ENCODE measurements around the gene SLC6A20. TPM values are rescaled to one million over a fixed set of nuclear protein-coding genes. Genes with fewer than 3 reads are reported as not detected.

Gene SLC6A20
- total RNA-seq, 2 experiments from 2014 or later, result not detected

DNA sequence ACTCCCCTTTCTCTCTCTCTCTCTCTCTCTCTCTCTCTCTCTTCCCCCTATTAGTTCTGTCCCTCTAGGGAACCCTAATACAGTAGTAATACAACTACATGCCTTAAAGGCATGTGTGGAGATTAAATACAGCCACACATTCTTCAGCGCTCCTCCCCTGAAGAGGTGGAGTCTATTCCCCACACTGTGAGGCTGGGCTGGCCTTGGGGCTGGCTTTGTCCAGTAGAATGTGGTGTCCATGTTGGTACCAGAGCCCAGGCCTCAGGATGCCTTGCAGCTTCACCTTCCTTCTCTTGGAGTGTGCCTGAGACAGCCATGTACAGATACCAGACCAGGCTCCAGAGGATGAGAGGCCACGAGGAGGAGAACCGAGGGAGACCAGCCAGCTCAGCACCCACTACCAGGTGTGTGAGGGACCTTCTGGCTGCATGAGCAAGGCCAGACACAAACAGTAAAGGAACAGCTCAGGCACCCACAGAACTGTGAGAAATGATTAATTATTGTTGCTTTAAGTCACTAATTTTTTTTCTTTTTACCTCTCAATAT lies 10.7 kb downstream of the SLC6A20 start:
- no peak overlapping the region for H3K4me2 ChIP-seq (ENCODE audit: low read length)
- peaks cover 8% of the 10 kb centered on the region; the same call in 1 of the 2 replicates for H3K9me3 ChIP-seq (ENCODE audit: low read length)
- ChIA-PET CTCF (ENCODE audit: unreplicated experiment) (no interaction called here), POLR2A (no interaction called here)
- no TSS peak for BruUV-seq (replicated peaks)
- DNase-seq (ENCODE audit: low spot score), result no peak
- no peak overlapping the region for H2AFZ ChIP-seq (ENCODE audit: low read length)
- TF ChIP-seq CTCF (conservative IDR thresholded peaks at IDR 0.05; ENCODE audit: low read length), result no peak
- H3K9me2 ChIP-seq (ENCODE audit: insufficient read depth, low read length), result no peaks in the 10 kb centered on the region
- H3K4me3 ChIP-seq (ENCODE audit: low read depth, low read length, poor library complexity, severe bottlenecking), result no peak overlapping the region
- H3K36me3 ChIP-seq (ENCODE audit: insufficient read depth, low read length), result no peaks in the 10 kb centered on the region
- intact Hi-C loops (cut with micrococcal nuclease; ENCODE audit: unreplicated experiment), result no loop called here
- H3K27ac ChIP-seq (ENCODE audit: low read depth, low read length, poor library complexity, severe bottlenecking), result no peak overlapping the region
- H4K20me1 ChIP-seq (ENCODE audit: insufficient read depth, low read length), result no peaks in the 10 kb centered on the region
- H3K4me1 ChIP-seq (ENCODE audit: insufficient read depth, low read length, poor library complexity, severe bottlenecking), result no peaks in the 10 kb centered on the region
- H3K79me2 ChIP-seq (ENCODE audit: insufficient read depth, low read depth, low read length), result no peaks in the 10 kb centered on the region

- H3K27ac ChIP-seq (ENCODE audit: low read depth, low read length, poor library complexity, severe bottlenecking), result no peak overlapping the region
- H3K4me1 ChIP-seq (ENCODE audit: insufficient read depth, low read length, poor library complexity, severe bottlenecking), result no peaks in the 10 kb centered on the region
- no peaks in the 10 kb centered on the region for H4K20me1 ChIP-seq (ENCODE audit: insufficient read depth, low read length)
- H3K9me2 ChIP-seq (ENCODE audit: insufficient read depth, low read length), result no peaks in the 10 kb centered on the region
- no peaks in the 10 kb centered on the region for H3K79me2 ChIP-seq (ENCODE audit: insufficient read depth, low read depth, low read length)
- H3K4me2 ChIP-seq (ENCODE audit: low read length), result no peak overlapping the region
- H3K4me3 ChIP-seq (ENCODE audit: low read depth, low read length, poor library complexity, severe bottlenecking), result no peak overlapping the region
- ChIA-PET POLR2A (no interaction called here), CTCF (ENCODE audit: unreplicated experiment) (no interaction called here)
- DNase-seq (ENCODE audit: low spot score), result no peak
- no TSS peak for BruUV-seq (replicated peaks)
- H3K9me3 ChIP-seq (ENCODE audit: low read length), result peaks cover 2% of the 10 kb centered on the region; the same call in 1 of the 2 replicates
- no peak overlapping the region for H2AFZ ChIP-seq (ENCODE audit: low read length)
- TF ChIP-seq CTCF (conservative IDR thresholded peaks at IDR 0.05; ENCODE audit: low read length), result no peak
- no peak for TF ChIP-seq EZH2phosphoT487 (IDR thresholded peaks at IDR 0.05; ENCODE audit: borderline replicate concordance, low read depth, low read length)
- H3K36me3 ChIP-seq (ENCODE audit: insufficient read depth, low read length), result no peaks in the 10 kb centered on the region
- intact Hi-C loops (cut with micrococcal nuclease; ENCODE audit: unreplicated experiment), result no loop called here
Observed at GRCh38 chr3:45783667-45784066, 12.7 kb downstream of the SLC6A20 start.

GRCh38 chr3:45782381-45782780 lies 14.0 kb downstream of the SLC6A20 start:
- CTCF ChIA-PET (ENCODE audit: unreplicated experiment), result no interaction called here
- no peak overlapping the region for H2AFZ ChIP-seq (ENCODE audit: low read length)
- H3K4me1 ChIP-seq (ENCODE audit: insufficient read depth, low read length, poor library complexity, severe bottlenecking), result no peaks in the 10 kb centered on the region
- H3K79me2 ChIP-seq (ENCODE audit: insufficient read depth, low read depth, low read length), result no peaks in the 10 kb centered on the region
- POLR2A ChIA-PET, result no interaction called here
- no peaks in the 10 kb centered on the region for H3K36me3 ChIP-seq (ENCODE audit: insufficient read depth, low read length)
- no peak overlapping the region for H3K4me2 ChIP-seq (ENCODE audit: low read length)
- H3K4me3 ChIP-seq (ENCODE audit: low read depth, low read length, poor library complexity, severe bottlenecking), result no peak overlapping the region
- H3K9me2 ChIP-seq (ENCODE audit: insufficient read depth, low read length), result no peaks in the 10 kb centered on the region
- no TSS peak for BruUV-seq (replicated peaks)
- intact Hi-C loops (cut with micrococcal nuclease; ENCODE audit: unreplicated experiment), result no loop called here
- DNase-seq (ENCODE audit: low spot score), result no peak
- no peak for TF ChIP-seq EZH2phosphoT487 (IDR thresholded peaks at IDR 0.05; ENCODE audit: borderline replicate concordance, low read depth, low read length)
- TF ChIP-seq CTCF (conservative IDR thresholded peaks at IDR 0.05; ENCODE audit: low read length), result no peak
- no peaks in the 10 kb centered on the region for H3K9me3 ChIP-seq (ENCODE audit: low read length)
- H3K27ac ChIP-seq (ENCODE audit: low read depth, low read length, poor library complexity, severe bottlenecking), result no peak overlapping the region
- no peaks in the 10 kb centered on the region for H4K20me1 ChIP-seq (ENCODE audit: insufficient read depth, low read length)

All from OCI-LY7 (cell line).